Vagina (tissue), 2 donors: ENCODE measurements around the gene HDGF.

ENCODE experiments used
- POLR2A ChIP-seq, 2 donors: fragments of 450-650 bp; IDR thresholded peaks; one replicate each; pipeline ENCODE4 v1.6.1; 2017; ENCODE audit warnings: antibody characterized with exemption in 2 of 2, mild to moderate bottlenecking in 2 of 2, moderate library complexity in 2 of 2
- POLR2AphosphoS5 ChIP-seq, 2 donors: sonication (generic); formaldehyde crosslinking; IDR thresholded peaks; one replicate each; pipeline ENCODE4 v1.9.0; 2017; ENCODE audit warnings: antibody characterized with exemption in 2 of 2, mild to moderate bottlenecking in 2 of 2, low read depth in 1 of 2; ENCODE audit not compliant: insufficient read depth in 1 of 2
- TF ChIP-seq, protein P1 (sequence below), 3 experiments: fragments of 450-650 bp in 2 of 3; fragments of 200-600 bp in 1 of 3; sonication (generic) in 1 of 3; IDR thresholded peaks; one replicate each; pipeline ENCODE4 v1.5.1; 2017 to 2019; ENCODE audit warnings: antibody characterized with exemption in 3 of 3, mild to moderate bottlenecking in 2 of 3, moderate library complexity in 2 of 3

DNA sequence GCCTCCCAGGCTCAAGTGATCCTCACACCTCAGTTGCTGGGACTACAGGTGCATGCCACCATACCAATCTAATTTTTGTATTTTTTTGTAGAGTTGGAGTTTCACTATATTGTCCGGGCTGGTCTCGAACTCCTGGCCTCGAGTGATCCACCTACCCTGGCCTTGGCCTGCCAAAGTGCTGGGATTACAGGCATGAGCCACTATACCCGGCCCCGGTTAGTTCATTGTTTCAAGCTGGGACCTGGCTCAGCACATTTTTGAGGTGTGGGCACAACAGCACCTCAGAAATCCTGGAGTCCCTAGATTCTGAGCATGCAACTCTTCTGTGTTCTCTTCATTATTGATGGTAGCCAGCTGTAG, 43.9 kb upstream of the HDGF start:
- TF ChIP-seq, protein P1, sequence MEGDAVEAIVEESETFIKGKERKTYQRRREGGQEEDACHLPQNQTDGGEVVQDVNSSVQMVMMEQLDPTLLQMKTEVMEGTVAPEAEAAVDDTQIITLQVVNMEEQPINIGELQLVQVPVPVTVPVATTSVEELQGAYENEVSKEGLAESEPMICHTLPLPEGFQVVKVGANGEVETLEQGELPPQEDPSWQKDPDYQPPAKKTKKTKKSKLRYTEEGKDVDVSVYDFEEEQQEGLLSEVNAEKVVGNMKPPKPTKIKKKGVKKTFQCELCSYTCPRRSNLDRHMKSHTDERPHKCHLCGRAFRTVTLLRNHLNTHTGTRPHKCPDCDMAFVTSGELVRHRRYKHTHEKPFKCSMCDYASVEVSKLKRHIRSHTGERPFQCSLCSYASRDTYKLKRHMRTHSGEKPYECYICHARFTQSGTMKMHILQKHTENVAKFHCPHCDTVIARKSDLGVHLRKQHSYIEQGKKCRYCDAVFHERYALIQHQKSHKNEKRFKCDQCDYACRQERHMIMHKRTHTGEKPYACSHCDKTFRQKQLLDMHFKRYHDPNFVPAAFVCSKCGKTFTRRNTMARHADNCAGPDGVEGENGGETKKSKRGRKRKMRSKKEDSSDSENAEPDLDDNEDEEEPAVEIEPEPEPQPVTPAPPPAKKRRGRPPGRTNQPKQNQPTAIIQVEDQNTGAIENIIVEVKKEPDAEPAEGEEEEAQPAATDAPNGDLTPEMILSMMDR (IDR thresholded peaks at IDR 0.05), result no peak
- TF ChIP-seq POLR2A (IDR thresholded peaks at IDR 0.05), result no peak
- no peak for TF ChIP-seq POLR2AphosphoS5 (IDR thresholded peaks at IDR 0.05; ENCODE audit: insufficient read depth in 1 of 2, low read depth in 1 of 2)
